GM21423 (cell line): ENCODE data around the gene ECSCR.
A peak's percentile ranks its signal among the peaks of the same experiment; 100 is the strongest.
"Not testable (repeated sequence)": the region's sequence is repeated elsewhere in the genome, so short reads cannot be mapped to it uniquely, and the experiment has no call there.

Experiments
- ATAC-seq: cut with Tn5 transposase; IDR thresholded peaks from one replicate; pipeline ENCODE4 v1.9.1; 2021; ENCODE audit warnings: mild to moderate bottlenecking, moderate library complexity; ENCODE audit not compliant: unreplicated experiment

Gene ECSCR

DNA sequence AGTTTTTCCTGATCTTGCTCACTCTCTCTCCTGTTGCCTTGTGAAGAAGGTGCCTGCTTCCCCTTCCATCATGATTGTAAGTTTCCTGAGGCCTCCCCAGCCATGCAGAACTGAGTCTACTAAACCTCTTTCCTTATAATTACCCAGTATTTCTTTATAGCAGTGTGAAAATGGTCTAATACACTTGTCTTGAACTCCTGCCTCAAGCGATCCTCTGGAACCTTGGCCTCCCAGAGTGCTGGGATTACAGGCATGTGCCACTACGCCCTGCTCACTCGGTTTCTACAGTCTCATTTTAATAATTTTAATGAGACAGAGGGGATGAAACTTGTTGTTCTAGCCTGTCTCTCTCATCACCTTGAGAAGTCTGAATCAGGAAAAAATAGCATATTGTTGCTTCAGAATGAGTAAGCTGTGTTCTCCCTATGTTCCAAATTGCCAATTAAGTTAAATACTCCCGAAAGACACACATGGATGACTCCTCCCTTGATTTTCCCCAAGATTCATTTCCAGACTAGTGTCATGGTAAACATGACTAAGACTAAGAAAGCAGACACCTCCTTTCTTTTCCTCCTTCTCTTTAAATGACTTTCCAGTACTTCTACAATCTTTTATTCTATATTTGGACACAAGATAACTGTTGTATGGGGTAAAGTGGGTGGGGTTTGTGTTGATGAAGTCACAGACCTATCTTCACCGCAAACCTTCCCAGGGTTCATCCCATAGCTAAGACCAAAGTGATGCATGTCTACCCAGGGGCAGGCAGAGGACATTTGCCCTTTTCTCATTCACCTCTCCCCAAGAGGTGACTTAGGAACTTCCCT, 15.4 kb downstream of the ECSCR start:
- peak; percentile 44 for ATAC-seq

GRCh38 chr5:139445325-139446170, 17.0 kb downstream of the ECSCR start:
- no peak for ATAC-seq

DNA sequence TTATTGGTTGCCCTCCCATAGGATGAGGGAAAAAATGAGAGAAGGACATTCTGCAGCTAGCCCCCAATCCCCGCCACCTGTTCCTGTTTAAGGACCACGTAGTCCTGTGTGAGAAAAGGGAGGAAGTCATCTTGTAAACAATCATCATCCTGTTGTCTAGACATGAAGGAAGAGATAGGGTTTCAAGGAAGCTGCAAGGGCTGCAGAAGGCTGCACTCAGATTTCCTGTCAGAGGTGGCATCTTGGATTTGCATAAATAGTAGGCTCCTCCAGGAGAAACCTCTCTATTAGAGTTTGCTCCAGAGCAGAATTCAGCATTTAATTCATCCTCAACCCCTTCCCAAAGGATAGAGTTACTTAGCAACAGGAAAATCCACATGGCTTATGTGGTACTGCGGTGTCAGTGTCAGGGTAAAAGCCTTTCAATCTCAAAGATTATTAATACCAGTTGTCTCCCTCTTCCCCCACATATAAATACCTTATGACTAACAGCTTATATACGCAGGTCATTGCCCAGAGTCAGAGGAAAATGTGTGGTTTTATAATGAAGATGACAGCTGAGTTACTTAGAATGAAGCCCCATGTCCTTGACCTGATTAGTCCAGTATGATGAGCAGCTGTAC, 18.6 kb downstream of the ECSCR start:
- no peak for ATAC-seq

- ATAC-seq: not testable (repeated sequence)
These were observed 22.1 kb downstream of the ECSCR start for GRCh38 chr5:139440416-139440815.

- peak; percentile 90 for ATAC-seq
These were observed 23.3 kb downstream of the ECSCR start, which contains the start of gene DNAJC18 for GRCh38 chr5:139439013-139439903. Gene DNAJC18, minus strand, starts transcription at chr5:139439525. Its CDS starts 80 bp downstream, at chr5:139439445.

- ATAC-seq: no peak
These were observed 23.9 kb downstream of the ECSCR start for GRCh38 chr5:139438707-139439012.

GRCh38 chr5:139435676-139436075, 26.9 kb downstream of the ECSCR start:
- no peak for ATAC-seq

DNA sequence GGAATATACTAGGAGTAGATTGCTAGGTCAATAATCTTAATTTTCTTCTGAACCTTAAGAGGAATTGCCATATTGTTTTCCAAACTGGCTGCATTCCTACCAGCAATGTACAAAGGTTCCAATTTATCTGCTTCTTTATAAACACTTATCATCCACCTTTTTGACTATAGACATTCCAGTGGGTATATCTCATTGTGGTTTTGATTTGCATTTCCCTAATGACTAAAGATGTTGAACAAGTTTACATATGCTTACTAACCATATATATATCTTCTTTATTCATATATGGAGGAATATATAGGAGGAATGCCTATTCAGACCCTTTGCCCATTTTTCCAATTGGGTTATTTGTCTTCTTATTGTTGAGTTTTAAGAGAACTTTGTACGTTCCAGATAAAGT, 30.8 kb downstream of the ECSCR start:
- no peak for ATAC-seq

GRCh38 chr5:139430015-139430414, 32.5 kb downstream of the ECSCR start:
- ATAC-seq: no peak

- no peak for ATAC-seq
These were observed 36.2 kb downstream of the ECSCR start for GRCh38 chr5:139426203-139426885.

GRCh38 chr5:139425497-139425896, 37.0 kb downstream of the ECSCR start:
- no peak for ATAC-seq

DNA sequence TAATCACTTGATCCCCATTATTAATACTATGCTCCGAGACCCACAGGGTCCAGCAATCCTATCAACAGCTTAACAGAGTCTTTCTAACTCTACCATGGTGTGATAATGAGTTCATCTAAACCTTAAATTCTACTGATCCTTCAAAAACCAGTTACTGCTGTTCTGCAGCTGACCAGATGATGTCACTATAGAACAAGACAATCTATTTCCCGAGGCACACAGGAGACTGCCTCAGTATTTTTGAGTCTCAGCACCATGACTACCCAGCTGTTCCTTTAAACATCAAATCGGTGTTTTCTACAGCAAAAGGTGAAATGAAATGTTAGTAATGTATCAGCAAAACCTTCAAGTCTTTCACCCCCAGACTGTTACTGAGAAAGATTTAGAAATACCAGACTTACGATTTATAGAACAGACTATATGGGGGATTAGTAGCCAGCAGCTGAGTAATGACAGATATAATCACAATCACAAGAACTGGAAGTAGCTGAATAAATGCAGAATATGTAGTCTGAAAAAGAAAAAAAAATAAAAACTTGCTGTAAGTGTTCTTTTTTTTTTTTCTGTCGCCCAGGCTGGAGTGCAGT, 40.1 kb downstream of the ECSCR start:
- ATAC-seq: peak; percentile 60

- ATAC-seq: no peak
These were observed 43.0 kb downstream of the ECSCR start for GRCh38 chr5:139419226-139420192.

- no peak for ATAC-seq
These were observed 43.8 kb downstream of the ECSCR start for GRCh38 chr5:139418793-139419192.

GRCh38 chr5:139417214-139417613, 45.3 kb downstream of the ECSCR start:
- ATAC-seq: no peak

DNA sequence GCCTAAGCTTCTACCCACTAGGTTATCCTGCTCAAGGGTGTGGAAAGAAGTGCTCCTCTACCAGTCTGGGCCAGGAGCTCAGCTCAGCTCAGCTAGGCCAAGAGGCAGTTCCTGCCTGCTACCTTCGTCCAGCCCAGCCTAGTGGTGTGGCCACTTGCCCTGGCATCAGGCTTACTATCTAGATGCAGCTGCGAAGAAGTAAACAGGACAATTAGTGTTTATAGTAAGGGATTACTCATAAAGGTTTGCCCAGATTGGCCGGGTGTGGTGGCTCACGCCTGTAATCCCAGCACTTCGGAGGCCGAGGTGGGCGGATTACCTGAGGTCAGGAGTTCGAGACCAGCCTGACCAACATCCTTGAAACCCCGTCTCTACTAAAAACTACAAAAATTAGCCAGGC, 45.9 kb downstream of the ECSCR start:
- ATAC-seq: no peak

GRCh38 chr5:139415869-139416268, 46.7 kb downstream of the ECSCR start:
- ATAC-seq: no peak

DNA sequence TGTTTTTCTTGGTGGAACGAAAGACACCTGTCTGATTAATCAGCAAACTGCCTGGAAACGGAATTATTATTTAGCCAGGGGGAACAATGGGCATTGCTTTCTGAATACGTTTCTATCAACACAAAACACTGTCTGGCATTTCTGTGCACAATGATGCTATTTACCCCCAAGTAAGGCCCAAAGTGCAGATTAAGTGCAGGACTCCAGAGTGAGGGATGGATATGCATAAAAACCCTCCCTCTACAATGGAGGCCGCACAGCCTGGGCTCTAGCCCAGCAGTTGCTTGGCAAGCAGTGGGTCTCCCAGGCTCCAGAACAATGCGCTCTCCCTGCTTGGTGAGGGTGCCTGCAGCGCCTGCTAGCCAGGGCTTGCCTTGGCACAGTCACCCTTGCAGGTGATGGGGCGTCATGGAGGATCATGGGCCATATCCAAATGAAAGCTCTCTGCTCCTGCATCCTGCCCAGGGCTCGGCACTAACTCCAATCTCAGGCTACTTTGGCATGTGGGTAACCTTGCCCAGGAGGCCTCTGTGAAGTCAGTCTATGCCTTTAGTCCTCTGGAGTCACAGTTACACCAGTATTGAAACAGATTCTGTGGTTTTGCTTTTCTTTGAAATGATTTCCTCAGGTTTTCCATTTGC, 47.2 kb downstream of the ECSCR start:
- ATAC-seq: no peak
